A549 (cell line): ENCODE results near the gene KRT33A.

Experiments
- CTCF ChIP-seq: fragments of >200 bp; sonication (Bioruptor Twin); formaldehyde crosslinking; IDR thresholded peaks from 3 replicates; pipeline ENCODE4 v1.5.1; 2016
- ESRRA ChIP-seq: fragments of 150-350 bp; IDR thresholded peaks from 2 replicates; pipeline ENCODE4 v1.6.1; 2014; ENCODE audit warnings: mild to moderate bottlenecking, low read length, borderline replicate concordance
- KDM5A ChIP-seq: fragments of 200-600 bp; sonication (generic); IDR thresholded peaks from 2 replicates; pipeline ENCODE4 v1.6.1; 2016; ENCODE audit warnings: antibody characterized with exemption, mild to moderate bottlenecking
- NPAS2 ChIP-seq: fragments of 250-450 bp; sonication (Bioruptor Pico); IDR thresholded peaks from 2 replicates; pipeline ENCODE4 v1.8.0; 2022; ENCODE audit warnings: mild to moderate bottlenecking, moderate library complexity, borderline replicate concordance
- POLR2A ChIP-seq: IDR thresholded peaks from 2 replicates; pipeline ENCODE4 v1.6.1; 2012; ENCODE audit warnings: mild to moderate bottlenecking, low read length
- TP53 ChIP-seq: fragments of 250-450 bp; sonication (Bioruptor Pico); IDR thresholded peaks from 2 replicates; pipeline ENCODE4 v1.5.0; 2021; ENCODE audit warnings: mild to moderate bottlenecking, moderate library complexity

GRCh38 chr17:41301916-41302901 is 48.4 kb downstream of the KRT33A start, which contains the start of gene KRTAP29-1:
- TF ChIP-seq CTCF = no peak
- TF ChIP-seq TP53 (CRISPR knock-in tag) = no peak
- TF ChIP-seq KDM5A = no peak
- TF ChIP-seq NPAS2 (CRISPR knock-in tag) = no peak
- TF ChIP-seq POLR2A = no peak
- TF ChIP-seq ESRRA = no peak
